ENCODE data around the gene GNL1.

GNL1 gene, protein sequence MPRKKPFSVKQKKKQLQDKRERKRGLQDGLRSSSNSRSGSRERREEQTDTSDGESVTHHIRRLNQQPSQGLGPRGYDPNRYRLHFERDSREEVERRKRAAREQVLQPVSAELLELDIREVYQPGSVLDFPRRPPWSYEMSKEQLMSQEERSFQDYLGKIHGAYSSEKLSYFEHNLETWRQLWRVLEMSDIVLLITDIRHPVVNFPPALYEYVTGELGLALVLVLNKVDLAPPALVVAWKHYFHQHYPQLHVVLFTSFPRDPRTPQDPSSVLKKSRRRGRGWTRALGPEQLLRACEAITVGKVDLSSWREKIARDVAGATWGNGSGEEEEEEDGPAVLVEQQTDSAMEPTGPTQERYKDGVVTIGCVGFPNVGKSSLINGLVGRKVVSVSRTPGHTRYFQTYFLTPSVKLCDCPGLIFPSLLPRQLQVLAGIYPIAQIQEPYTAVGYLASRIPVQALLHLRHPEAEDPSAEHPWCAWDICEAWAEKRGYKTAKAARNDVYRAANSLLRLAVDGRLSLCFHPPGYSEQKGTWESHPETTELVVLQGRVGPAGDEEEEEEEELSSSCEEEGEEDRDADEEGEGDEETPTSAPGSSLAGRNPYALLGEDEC

DNA sequence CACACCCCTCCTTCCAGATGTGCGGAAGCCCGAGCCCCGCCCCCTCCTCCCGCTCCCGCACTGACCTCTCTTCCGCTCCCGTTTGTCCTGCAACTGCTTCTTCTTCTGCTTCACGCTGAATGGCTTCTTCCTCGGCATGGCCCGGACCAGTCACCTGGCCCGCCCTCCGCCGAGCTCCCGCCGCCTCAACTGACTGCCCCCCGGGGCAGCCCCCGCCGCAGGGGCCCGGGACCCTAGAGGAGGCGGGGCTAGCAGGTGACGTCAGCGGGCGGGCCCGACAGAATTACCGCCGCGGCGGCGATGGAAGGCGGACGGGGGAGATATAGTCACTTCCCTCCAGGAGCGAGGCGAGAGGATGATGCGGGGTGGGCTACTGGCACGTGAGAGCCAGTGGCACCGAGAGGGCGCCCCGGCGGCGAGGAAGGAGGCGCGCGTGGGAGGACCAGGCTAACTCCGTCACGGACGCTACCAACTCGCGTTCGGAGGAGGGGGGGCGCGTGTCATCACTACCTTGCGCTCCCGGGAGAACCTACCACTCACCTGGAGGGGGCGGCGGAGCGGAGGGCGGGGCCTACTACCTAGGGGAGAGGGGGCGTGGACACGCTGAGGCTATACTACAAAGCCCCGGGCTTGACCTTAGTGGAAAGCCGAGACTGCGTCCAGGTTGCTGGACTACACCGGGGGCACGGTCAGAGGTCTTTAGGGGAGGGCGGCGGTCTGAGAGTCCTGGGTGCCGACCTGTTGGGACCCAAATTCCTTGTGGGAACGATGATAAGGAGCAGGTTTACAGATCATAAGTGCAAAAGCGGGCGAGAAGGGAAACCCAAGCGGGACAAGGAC lies at the start of gene GNL1:
Gene GNL1, minus strand, starts transcription at position 424 of the 840 bp plus-strand sequence. Its CDS starts 286 bp downstream, at position 138.
- peak; percentile 96 for DNase-seq

DNA sequence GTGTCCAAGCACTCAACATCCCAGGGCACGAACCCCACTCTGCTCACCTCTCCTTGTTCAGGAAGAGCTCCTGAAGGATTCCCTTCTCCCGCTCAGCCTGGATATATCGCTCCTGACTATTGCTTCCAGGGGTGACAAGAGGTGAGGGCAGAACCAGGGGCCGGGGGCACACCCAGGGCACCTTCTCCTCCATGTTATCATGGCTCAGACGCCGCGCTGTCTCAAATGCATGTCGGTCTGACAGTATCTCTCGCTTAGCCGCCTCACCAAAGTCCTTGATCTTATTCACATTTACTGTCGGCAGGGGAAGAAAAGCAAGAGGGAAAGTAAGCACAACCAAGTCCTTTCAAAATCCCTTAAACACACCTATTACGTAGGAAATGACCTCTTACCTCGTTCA lies 47.7 kb upstream of the GNL1 start:
- DNase-seq, result no peak

DNA sequence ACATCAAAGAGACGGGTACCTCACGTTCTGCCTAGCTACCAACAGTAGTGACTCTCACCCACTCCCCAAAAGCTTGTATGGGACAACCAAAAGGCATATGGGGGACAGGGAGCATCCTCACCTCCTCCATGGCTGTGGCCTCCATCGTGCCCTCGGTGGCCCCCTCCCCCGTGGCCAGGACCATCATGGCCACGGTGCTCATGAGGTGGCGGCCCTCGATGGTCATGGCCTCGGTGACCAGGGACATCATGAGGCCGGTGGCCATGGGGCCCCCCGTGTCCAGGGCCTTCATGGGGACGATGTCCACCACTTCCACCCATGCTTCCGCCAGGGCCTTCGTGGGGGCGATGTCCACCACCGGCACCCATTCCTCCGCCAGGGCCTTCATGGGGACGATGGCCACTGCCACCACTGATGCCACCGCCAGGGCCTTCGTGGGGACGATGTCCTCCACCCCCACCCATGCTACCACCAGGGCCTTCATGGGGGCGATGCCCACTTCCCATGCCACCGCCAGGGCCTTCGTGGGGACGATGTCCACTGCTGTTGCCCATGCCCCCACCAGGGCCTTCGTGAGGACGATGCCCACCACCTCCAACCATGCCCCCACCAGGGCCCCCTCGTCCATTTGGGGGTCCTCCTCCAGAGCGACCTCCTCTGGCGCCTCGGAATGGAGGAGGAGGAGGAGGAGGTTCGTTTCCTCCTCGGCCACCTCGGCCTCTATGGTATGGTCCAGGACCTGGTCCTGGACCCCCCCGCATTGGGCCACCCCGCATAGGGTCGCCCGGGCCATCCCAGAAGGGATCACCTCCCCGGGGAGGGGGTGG lies 45.7 kb upstream of the GNL1 start:
- DNase-seq, result no peak

DNA sequence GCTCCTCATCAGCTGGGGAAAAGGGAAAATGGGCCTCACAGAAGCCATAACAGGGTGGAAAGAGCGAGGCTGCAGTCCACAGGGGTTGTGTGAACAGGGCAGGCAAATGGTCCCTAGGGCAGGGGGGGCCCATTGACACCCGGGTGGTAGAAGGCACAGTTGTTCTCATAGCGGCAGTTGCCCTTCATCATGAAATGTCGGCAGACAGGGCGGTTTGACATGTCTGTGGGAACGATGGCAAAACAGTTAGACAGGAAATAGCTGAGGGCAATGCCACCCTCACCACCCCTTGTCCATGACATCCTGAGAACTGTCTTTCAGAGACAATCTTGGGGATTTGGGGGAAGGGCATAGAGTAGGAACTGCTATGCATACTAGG lies 45.1 kb upstream of the GNL1 start:
- DNase-seq, result no peak

DNA sequence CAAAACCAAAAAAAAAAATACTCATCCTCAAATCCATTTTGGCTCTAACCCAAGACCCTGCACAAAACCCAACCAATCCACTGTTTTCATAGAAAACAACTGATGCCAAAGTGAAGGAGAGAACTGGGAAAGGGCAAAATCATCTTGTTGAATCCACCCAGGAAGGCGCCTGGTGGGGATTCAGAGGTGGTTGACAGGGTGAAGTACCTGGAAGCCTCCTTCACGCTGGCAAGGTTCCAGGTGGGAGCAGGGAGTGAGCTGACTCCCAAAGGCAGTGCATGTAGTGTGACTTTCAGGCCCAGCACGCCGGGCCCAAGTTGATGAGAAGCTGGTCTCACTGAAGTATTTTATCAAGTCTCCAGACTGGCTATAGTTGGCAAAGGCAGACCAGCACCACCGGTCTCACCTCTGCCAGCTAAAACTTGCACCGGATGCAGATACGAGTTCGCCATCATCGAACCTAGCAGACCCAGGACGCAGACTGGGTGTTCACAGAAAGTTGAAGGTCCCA lies 44.2 kb upstream of the GNL1 start:
- DNase-seq, result peak; percentile 39

DNA sequence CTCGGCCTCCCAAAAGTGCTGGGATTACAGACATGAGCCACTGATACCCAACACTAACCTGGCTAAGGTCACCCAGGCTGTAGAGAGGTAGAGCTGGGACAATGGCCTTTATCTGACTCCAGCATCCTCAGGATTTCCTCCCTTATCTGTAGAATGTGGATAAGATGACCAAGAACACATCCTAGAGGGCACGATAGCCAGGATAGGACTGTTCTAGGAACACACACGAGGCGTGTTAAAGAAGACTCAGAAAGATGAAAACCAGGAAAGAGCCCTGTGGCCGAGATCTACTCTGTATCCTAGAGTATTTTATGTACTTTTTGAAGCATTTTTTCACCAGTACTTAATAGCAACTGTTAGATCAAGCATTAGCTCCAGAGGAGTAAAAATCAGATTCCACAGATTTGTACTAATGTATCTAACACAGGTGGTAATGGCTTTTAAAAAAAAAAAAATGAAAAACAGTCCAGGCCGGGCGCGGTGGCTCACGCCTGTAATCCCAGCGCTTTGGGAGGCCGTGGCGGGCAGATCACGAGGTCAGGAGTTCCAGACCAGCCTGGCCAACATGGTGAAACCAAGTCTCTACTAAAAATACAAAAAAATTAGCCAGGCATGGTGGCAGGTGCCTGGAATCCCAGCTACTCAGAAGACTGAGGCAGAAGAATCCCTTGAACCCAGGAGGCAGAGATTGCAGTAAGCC lies 43.5 kb upstream of the GNL1 start:
- no peak for DNase-seq

DNA sequence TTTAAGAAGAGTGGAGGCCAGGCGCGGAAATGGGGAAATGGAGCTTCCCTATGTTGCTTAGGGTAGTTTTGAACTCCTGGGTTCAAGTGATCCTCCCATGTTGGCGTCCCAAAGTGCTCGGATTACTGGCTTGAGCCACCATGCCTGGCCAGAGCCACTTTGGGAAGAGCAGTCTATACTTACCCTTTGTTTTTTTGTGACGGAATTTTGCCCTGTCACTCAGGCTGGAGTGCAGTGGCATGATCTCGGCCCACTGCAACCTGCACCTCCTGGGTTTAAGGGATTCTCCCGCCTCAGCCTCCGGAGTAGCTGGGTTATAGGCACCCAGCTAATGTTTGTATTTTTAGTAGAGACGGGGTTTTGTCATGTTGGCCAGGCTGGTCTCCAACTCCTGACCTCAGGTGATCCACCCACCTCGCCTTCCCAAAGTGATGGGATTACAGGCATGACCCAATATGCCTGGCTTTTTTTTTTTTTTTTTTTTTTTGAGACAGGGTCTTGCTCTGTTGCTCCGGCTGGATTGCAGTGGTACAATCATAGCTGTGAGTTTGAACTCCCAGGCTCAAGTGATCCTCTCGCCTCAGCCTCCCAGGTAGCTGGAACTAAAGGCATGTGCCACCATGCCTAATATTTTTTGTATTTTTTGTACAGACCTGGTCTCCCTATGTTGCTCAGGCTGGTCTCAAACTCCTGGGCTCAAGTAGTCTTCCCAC lies 42.8 kb upstream of the GNL1 start:
- DNase-seq, result no peak

DNA sequence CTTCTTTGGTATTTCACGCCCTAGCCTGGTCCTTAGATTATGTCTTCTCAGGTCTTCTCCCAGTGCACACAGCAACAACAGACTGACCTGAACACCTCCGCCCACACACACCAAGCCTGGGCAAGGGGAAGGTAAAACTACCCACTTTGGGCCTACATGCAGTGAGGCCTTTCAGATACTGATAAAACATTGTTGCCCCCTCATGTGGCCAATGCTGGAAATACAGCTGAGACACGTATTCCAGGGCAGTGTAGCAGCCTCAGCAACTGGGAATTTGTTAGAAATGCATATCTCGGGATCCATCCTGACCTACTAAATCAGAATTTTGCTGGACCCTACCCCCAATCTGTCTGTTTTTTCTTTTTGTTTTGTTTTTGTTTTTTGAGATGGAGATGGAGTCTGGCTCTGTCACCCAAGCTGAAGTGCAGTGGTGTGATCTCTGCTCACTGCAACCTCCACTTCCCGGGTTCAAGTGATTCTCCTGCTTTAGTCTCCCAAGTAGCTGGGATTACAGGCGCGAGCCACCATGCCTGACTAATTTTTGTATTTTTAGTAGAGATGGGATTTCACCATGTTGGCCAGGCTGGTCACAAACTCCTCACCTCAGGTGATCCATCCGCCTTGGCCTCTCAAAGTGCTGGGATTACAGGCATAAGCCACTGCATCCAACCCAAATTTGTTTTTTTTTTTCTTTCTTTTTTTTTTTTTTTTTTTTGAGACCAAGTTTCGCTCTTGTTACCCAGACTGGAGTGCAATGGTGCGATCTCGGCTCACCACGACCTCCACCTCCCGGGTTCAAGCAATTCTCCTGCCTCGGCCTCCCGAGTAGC lies 41.2 kb upstream of the GNL1 start:
- DNase-seq, result peak; percentile 94

DNA sequence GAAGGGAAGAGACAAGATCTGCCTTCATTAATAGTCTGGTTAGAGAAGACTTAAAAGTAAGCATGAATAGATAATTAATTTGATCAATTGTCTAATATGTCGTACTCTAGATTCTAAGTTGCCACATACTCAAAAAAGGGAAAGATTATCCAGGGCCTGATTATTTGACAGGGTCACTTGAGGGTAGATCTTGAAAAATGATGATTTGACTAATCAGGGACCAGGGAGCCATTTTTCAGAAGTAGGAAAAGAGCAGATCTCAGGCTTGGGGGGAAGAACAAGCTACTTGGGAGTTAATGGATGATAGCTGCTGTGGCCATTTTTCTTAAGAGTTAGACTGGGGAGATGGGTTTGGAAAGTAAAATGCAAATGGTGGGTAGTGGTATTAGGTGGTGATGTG lies 36.0 kb upstream of the GNL1 start:
- DNase-seq, result no peak

DNA sequence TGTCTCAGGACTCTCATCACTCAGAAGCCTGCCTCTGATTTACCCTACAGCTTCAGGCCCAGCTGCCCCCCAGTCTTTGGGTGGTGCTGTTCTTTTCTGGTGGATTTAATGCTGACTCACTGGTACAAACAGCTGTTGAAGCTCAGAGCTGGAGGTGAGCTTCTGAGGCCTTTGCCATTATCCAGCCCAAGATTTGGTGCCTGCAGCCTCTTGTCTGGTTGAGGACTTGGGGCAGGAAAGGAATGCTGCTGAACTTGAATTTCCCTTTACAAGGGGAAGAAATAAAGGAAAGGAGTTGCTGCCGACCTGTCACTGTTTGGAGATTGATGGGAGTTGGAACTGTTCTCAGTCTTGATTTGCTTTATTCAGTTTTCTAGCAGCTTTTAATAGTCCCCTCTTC lies 34.7 kb upstream of the GNL1 start:
- DNase-seq, result no peak

DNA sequence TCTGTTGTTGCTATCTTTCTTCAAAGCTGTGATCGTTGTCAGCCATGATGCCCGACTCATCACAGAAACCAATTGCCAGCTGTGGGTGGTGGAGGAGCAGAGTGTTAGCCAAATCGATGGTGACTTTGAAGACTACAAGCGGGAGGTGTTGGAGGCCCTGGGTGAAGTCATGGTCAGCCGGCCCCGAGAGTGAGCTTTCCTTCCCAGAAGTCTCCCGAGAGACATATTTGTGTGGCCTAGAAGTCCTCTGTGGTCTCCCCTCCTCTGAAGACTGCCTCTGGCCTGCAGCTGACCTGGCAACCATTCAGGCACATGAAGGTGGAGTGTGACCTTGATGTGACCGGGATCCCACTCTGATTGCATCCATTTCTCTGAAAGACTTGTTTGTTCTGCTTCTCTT lies 34.2 kb upstream of the GNL1 start:
- DNase-seq, result no peak

DNA sequence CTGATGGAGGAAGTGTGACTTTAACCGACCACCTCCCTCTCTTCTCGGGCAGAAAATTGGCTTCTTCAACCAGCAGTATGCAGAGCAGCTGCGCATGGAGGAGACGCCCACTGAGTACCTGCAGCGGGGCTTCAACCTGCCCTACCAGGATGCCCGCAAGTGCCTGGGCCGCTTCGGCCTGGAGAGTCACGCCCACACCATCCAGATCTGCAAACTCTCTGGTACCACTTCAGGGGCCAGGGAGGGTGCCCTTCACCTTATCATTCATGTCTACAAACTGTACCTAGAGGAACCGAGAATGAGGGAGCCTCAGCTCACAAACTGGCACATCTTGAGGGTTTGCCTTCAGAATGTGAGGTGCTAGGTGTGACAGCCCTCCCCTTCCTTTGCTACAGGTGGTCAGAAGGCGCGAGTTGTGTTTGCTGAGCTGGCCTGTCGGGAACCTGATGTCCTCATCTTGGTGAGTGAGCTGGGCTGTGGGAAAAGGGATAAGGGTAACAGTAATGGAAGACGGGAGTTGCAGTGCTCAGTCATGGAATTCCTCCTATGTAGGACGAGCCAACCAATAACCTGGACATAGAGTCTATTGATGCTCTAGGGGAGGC lies 33.6 kb upstream of the GNL1 start:
- no peak for DNase-seq

DNA sequence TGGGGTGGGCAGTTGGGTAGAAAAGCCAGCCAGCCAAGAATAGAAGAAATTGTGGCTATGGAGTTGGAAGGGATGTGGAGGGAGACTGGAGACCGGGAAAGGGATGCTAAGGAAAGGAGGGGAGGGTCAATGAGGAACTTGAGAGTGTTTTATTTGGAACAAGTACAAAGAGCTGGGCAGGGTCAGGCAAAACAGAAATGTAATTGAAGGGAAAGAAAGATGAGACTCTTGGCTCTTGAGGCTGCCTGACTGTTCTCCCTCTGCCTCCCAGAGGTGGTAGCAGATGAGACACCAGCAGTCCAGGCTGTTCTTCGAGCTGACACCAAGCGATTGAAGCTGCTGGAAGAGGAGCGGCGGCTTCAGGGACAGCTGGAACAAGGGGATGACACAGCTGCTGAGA lies 27.6 kb upstream of the GNL1 start:
- DNase-seq, result no peak

DNA sequence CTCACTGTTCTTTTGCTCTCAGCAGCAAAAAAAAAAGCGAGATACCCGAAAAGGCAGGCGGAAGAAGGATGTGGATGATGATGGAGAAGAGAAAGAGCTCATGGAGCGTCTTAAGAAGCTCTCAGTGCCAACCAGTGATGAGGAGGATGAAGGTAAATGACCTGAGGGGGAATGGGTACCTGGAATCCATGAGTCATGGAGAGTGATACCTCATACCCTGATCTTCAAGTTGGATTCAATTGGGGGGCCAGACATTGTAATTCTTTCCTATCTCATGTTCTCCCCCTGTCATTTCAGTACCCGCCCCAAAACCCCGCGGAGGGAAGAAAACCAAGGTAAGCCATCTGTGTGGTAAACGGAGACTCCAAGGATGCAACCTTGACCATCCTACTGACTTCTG lies 21.8 kb upstream of the GNL1 start:
- DNase-seq, result no peak

DNA sequence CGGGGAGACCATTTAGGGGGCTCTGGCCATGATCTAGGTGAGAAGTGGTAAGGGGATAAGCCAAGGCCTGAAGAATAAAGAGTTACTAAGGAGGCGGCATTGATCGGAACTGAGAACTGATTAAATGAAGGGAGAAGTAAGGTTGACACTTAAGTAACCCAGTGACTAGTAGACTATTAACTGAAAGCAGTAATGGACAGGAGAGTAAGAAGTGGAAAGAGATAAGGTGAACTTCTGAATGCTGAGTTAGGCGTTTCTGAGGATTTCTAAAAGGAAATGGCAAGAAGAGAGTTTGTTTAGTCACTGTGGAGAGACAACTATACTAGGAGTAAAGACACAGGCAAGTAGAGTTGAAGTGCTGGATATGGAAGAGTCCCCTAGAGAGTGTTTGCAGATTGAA lies 16.8 kb upstream of the GNL1 start:
- DNase-seq, result no peak

DNA sequence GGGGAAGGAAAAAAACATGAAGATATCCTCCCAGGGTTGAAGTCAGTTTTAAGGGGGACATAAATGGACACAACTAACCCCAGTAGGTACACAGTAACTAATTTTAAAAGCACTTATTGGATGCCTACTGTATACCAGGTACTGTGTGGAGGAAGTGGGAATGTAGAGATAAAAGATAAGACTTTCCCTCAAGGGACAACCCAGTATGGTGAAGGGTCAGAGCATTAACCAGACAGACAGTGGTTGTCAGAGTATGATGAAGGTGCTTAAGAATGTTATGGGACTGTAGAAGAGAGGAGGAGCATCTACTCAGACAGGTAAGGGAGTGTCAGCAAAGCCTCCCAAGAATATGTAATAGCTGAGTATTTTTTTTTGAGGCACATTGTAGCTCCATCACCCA lies 15.9 kb upstream of the GNL1 start:
- no peak for DNase-seq

DNA sequence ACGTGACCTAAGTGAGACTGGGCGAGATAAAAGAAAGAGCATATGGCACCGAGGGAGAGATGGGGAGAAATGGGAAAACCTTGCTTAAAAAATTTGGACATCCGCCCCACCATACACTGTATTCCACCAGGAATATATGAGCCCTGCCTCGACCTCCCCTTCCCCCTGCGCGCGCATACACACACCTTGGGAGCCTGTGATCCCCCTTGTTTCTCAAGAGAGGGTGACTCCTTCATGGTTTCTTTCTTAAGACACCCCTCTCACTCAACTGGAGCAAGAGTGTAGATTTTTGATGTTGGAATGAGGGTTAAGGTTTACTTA lies 15.4 kb upstream of the GNL1 start:
- DNase-seq, result no peak

DNA sequence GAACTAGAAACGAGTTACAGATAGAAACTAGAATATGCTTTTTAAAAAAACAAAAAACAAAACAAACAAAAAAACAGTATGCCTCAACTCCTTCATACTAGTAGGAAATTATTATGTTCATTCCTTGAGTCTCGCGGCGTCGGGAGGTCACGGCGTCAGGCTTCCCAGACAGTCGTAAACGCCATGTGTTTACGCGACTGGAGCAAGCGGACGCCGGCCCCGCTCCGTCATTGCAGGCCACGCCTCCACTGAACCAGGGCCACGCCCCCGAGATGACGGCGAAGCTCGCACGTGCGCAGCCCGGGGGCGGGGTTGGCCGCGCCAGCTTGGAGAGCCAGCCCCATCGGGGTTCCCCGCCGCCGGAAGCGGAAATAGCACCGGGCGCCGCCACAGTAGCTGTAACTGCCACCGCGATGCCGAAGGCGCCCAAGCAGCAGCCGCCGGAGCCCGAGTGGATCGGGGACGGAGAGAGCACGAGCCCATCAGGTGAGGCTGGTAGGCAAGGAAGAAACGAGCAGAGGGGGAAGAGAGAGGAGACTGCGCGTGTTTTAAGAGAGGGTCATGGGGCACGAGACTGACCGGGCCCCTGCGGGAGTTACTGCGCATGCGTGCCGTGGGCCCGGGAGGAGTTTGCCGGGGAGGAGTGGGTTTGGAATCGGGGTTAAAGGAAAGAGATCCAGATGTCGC lies 14.9 kb upstream of the GNL1 start, which contains the start of gene ABCF1:
Gene ABCF1, plus strand, starts transcription at position 368 of the 687 bp plus-strand sequence. Its CDS starts 46 bp downstream, at position 414.
- peak; percentile 99 for DNase-seq

DNA sequence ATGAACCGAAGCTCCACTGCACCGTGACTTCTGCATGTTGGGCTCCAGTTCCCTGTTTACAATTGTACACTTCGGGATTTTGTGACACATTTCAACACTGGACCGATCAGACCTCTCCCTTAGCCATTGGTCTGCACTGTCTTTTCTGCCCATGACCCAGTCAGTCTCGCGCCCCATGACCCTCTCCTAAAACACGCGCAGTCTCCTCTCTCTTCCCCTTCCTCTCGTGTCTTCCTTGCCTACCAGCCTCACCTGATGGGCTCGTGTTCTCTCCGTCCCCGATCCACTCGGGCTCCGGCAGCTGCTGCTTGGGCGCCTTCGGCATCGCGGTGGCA lies 14.4 kb upstream of the GNL1 start:
- DNase-seq, result no peak

DNA sequence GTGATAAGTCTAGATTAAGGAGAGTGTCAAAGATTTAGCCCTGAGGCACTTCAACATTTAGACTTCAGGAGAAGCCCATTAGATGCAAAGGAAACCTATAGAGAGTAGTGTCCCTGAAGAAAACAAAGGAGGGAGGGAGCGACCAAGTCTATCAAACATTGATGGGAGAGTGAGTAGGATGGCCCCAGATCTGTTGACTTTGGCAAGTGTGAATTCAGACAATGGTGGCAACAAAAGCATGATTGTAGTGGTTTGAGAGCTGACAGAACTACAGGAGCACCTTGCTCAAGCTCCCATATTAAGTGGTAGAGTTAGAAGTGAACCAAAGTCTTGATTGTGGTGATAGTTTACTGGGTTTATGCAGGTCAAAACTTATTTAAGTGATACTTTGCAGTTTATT lies 14.0 kb upstream of the GNL1 start:
- DNase-seq, result no peak

Data from OCI-M1 (cell line).